ENCODE data around the gene HTR3C.

- TF ChIP-seq, protein P1, sequence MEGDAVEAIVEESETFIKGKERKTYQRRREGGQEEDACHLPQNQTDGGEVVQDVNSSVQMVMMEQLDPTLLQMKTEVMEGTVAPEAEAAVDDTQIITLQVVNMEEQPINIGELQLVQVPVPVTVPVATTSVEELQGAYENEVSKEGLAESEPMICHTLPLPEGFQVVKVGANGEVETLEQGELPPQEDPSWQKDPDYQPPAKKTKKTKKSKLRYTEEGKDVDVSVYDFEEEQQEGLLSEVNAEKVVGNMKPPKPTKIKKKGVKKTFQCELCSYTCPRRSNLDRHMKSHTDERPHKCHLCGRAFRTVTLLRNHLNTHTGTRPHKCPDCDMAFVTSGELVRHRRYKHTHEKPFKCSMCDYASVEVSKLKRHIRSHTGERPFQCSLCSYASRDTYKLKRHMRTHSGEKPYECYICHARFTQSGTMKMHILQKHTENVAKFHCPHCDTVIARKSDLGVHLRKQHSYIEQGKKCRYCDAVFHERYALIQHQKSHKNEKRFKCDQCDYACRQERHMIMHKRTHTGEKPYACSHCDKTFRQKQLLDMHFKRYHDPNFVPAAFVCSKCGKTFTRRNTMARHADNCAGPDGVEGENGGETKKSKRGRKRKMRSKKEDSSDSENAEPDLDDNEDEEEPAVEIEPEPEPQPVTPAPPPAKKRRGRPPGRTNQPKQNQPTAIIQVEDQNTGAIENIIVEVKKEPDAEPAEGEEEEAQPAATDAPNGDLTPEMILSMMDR (IDR thresholded peaks at IDR 0.05) = no peak
- TF ChIP-seq POLR2A (IDR thresholded peaks at IDR 0.05) = no peak
Observed at GRCh38 chr3:184050217-184050847, 2.5 kb upstream of the HTR3C start.

Measured in transverse colon (tissue), 3 donors.